ENCODE results near the gene GRAMD1B. TPM values are rescaled to one million over a fixed set of nuclear protein-coding genes. Genes with fewer than 3 reads are reported as not detected.

Gene GRAMD1B
- total RNA-seq, 1 donor from 2014 or later = 1.4 TPM

- no peak overlapping the region for H3K27ac ChIP-seq
- no peaks in the 10 kb centered on the region for H3K36me3 ChIP-seq
- no peaks in the 10 kb centered on the region for H3K27me3 ChIP-seq
- intact Hi-C loops (cut with DNase I) = no loop called here
- DNase-seq (ENCODE audit: low spot score in 2 of 2) = no peak
- no peak for TF ChIP-seq CTCF (IDR thresholded peaks at IDR 0.05)
- H3K9me3 ChIP-seq = no peaks in the 10 kb centered on the region
- H3K4me3 ChIP-seq = no peak overlapping the region
- H3K4me1 ChIP-seq = no peaks in the 10 kb centered on the region
Observed at GRCh38 chr11:123588117-123588863, 158.2 kb downstream of the GRAMD1B start.

- no peak for DNase-seq (ENCODE audit: low spot score in 2 of 2)
- intact Hi-C loops (cut with DNase I) = no loop called here
- H3K9me3 ChIP-seq = no peaks in the 10 kb centered on the region
Observed at GRCh38 chr11:123588864-123589262, 158.8 kb downstream of the GRAMD1B start.

GRCh38 chr11:123590296-123590912, 160.3 kb downstream of the GRAMD1B start:
- Histone ChIP-seq H3K4me1 (no peaks in the 10 kb centered on the region), H3K36me3 (no peaks in the 10 kb centered on the region), H3K27ac (no peak overlapping the region), H3K27me3 (no peaks in the 10 kb centered on the region), H3K4me3 (no peak overlapping the region), H3K9me3 (no peaks in the 10 kb centered on the region)
- TF ChIP-seq CTCF (IDR thresholded peaks at IDR 0.05) = no peak
- DNase-seq (ENCODE audit: low spot score in 2 of 2) = no peak
- intact Hi-C loops (cut with DNase I) = no loop called here

More at GRCh38 chr11:123588864-123589262, 158.8 kb downstream of the GRAMD1B start:
- no peaks in the 10 kb centered on the region for H3K36me3 ChIP-seq
- H3K4me3 ChIP-seq = no peak overlapping the region
- no peak overlapping the region for H3K27ac ChIP-seq
- TF ChIP-seq CTCF (IDR thresholded peaks at IDR 0.05) = no peak
- H3K4me1 ChIP-seq = no peaks in the 10 kb centered on the region
- H3K27me3 ChIP-seq = no peaks in the 10 kb centered on the region

GRCh38 chr11:123593570-123593969, 163.5 kb downstream of the GRAMD1B start:
- H3K9me3 ChIP-seq = no peaks in the 10 kb centered on the region
- no peaks in the 10 kb centered on the region for H3K36me3 ChIP-seq
- intact Hi-C loops (cut with DNase I) = no loop called here
- no peak for DNase-seq (ENCODE audit: low spot score in 2 of 2)
- no peak overlapping the region for H3K27ac ChIP-seq
- TF ChIP-seq CTCF (IDR thresholded peaks at IDR 0.05) = no peak
- no peaks in the 10 kb centered on the region for H3K4me1 ChIP-seq
- no peak overlapping the region for H3K4me3 ChIP-seq
- H3K27me3 ChIP-seq = no peaks in the 10 kb centered on the region

- Histone ChIP-seq H3K27ac (no peak overlapping the region), H3K27me3 (no peaks in the 10 kb centered on the region), H3K4me1 (no peaks in the 10 kb centered on the region), H3K36me3 (no peaks in the 10 kb centered on the region), H3K9me3 (no peaks in the 10 kb centered on the region), H3K4me3 (no peak overlapping the region)
- TF ChIP-seq CTCF (IDR thresholded peaks at IDR 0.05) = no peak
- no peak for DNase-seq (ENCODE audit: low spot score in 2 of 2)
- intact Hi-C loops (cut with DNase I) = no loop called here
Observed at GRCh38 chr11:123594188-123594901, 164.3 kb downstream of the GRAMD1B start.
